GM10266 (cell line): ENCODE measurements around the gene NEDD4L.
"Not testable (repeated sequence)": the region's sequence is repeated elsewhere in the genome, so short reads cannot be mapped to it uniquely, and the experiment has no call there.

Experiments used
- DNase-seq: peaks from one replicate; pipeline ENCODE4 v3.0.0; 2012; ENCODE audit errors: extremely low spot score
- TF ChIP-seq, protein P1 (sequence below): IDR thresholded peaks from 2 replicates; pipeline ENCODE4 v1.5.1; 2012; ENCODE audit warnings: mild to moderate bottlenecking, low read depth; ENCODE audit not compliant: control insufficient read depth, insufficient read depth; ENCODE audit errors: missing control alignments

The NEDD4L gene

GRCh38 chr18:58264075-58264474 lies 220.0 kb downstream of the NEDD4L start:
- TF ChIP-seq, protein P1, sequence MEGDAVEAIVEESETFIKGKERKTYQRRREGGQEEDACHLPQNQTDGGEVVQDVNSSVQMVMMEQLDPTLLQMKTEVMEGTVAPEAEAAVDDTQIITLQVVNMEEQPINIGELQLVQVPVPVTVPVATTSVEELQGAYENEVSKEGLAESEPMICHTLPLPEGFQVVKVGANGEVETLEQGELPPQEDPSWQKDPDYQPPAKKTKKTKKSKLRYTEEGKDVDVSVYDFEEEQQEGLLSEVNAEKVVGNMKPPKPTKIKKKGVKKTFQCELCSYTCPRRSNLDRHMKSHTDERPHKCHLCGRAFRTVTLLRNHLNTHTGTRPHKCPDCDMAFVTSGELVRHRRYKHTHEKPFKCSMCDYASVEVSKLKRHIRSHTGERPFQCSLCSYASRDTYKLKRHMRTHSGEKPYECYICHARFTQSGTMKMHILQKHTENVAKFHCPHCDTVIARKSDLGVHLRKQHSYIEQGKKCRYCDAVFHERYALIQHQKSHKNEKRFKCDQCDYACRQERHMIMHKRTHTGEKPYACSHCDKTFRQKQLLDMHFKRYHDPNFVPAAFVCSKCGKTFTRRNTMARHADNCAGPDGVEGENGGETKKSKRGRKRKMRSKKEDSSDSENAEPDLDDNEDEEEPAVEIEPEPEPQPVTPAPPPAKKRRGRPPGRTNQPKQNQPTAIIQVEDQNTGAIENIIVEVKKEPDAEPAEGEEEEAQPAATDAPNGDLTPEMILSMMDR = no peak
- DNase-seq = no peak

- TF ChIP-seq, protein P1 = no peak
- no peak for DNase-seq
These were observed 220.8 kb downstream of the NEDD4L start for GRCh38 chr18:58264840-58265239.

- DNase-seq = not testable (repeated sequence)
These were observed 221.5 kb downstream of the NEDD4L start for GRCh38 chr18:58265489-58265888.

DNA sequence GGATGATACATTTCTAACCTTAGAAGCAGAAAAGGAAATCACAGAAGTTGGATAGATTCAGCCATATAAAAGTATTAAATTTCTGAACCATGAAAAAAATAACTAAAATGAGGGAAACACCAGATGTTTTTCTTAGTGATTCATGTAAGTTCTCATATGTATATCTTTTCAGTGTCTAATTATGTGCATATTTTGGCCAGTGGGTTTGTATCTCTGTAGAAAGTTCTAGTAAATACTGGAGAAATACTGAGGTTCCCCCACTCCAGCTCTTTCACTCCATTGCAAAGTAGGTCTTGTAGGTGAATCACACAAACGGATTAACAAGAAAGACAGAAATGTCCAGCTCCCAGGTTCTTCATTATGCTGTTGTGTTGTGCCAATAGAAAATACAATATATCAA lies 222.3 kb downstream of the NEDD4L start:
- DNase-seq = no peak
- TF ChIP-seq, protein P1 = no peak

GRCh38 chr18:58267493-58267892 lies 223.5 kb downstream of the NEDD4L start:
- no peak for DNase-seq
- TF ChIP-seq, protein P1 = no peak

- no peak for DNase-seq
- TF ChIP-seq, protein P1 = no peak
These were observed 224.8 kb downstream of the NEDD4L start for GRCh38 chr18:58268849-58269248.

DNA sequence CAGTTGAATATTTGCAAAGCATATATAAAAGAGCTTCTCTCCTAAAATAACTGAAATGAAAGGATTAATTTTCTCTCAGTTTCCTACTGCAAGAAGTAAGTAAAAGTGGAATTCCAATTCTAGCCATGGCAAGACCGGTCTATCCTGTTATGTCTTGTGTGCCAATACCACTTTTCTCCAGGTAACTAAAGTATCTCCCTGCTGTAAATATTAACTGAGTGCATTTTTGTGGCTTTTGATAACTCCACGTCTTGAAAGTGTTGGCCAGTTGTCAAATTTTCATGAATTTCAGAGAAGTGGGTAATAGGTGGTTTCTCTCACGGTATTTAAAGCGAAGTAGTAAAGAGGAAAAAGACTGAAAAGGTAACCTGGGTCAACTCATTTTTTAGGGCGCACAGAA lies 225.9 kb downstream of the NEDD4L start:
- no peak for DNase-seq
- TF ChIP-seq, protein P1 = no peak

GRCh38 chr18:58270396-58270795 lies 226.4 kb downstream of the NEDD4L start:
- TF ChIP-seq, protein P1 = no peak
- no peak for DNase-seq
